ENCODE measurements around the gene MILR1.

MILR1 gene

GRCh38 chr17:64503821-64504768 lies 55.2 kb downstream of the MILR1 start:
- peak in 1 of 2 donors; percentile 18 for DNase-seq

GRCh38 chr17:64504769-64505339 lies 55.9 kb downstream of the MILR1 start:
- no peak for DNase-seq

GRCh38 chr17:64505340-64506200 lies 56.7 kb downstream of the MILR1 start:
- DNase-seq: peak; percentile 89 to 91

GRCh38 chr17:64506201-64506575 lies 57.3 kb downstream of the MILR1 start, which contains the start of gene DDX5:
Gene DDX5, minus strand, starts transcription at chr17:64506289. Its CDS starts 170 bp downstream, at chr17:64506119.
- peak; percentile 97 for DNase-seq

GRCh38 chr17:64506576-64507412 lies 57.9 kb downstream of the MILR1 start, which contains the start of gene CEP95:
Gene CEP95, plus strand, starts transcription at chr17:64506977. Its CDS starts 121 bp downstream, at chr17:64507098.
- DNase-seq: peak; percentile 97

- peak; percentile 40 to 76 for DNase-seq
Observed at GRCh38 chr17:64507413-64507782, 58.5 kb downstream of the MILR1 start.

GRCh38 chr17:64508683-64509082 lies 59.8 kb downstream of the MILR1 start:
- no peak for DNase-seq

- DNase-seq: no peak
Observed at GRCh38 chr17:64509179-64509578, 60.3 kb downstream of the MILR1 start.

GRCh38 chr17:64515419-64515818 lies 66.5 kb downstream of the MILR1 start:
- DNase-seq: no peak

- DNase-seq: no peak
Observed at GRCh38 chr17:64515829-64516228, 66.9 kb downstream of the MILR1 start.
